Stimulated activated CD8-positive, alpha-beta memory T cell treated with anti-CD3 and anti-CD28 coated beads, Interleukin-2, amount 100 ng/mL, for 48 hours (primary cell): ENCODE measurements around the gene ANKRD13B.
"Not testable (repeated sequence)": the region's sequence is repeated elsewhere in the genome, so short reads cannot be mapped to it uniquely, and the experiment has no call there.

Experiments used
- DNase-seq, 2 donors: peaks; one replicate each; pipeline ENCODE4 v3.0.0-alpha.2; 2020; ENCODE audit warnings: low read depth in 2 of 2

The ANKRD13B gene

DNA sequence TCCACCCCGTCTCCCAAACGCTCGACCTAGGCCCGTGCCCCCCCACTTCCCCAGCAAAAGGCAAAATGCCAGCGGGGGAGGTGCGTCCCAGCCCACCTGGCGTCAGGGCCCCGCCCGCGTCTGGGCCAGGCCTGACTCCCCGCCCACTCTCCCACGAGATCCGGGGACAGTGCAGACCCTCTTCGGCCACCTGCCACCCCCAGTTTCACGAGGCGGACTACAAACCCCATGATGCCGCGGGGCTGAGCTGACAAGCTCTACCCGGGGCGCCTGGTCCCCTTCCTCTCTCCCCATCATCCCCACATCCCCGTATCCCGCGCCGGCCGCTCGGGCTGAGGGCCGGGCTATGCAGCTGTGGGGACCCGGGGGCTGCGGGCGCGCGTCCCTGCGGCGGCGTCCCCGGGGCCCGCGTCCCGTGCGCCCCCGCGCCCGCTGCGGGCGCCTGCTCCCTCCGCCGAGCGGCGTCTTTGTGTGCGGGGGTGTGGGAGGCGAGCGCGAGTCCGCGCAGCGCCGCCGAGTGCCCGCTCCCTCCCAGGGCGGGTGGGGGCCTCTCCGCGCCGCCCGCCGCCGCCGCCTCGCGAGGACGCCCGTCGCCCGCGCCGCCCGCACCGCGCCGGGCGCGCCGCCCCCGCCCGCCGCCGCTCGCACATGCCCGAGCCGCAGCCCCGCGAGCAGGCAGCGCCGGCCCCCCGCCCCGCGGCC, at the start of gene ANKRD13B:
Gene ANKRD13B, plus strand, starts transcription at position 283 of the 702 bp plus-strand sequence. CDS start 490 bp downstream, outside the sequence.
- DNase-seq: no peak

GRCh38 chr17:29544066-29544465, 48.9 kb upstream of the ANKRD13B start:
- DNase-seq: no peak

GRCh38 chr17:29546085-29546484, 46.8 kb upstream of the ANKRD13B start:
- no peak for DNase-seq

- DNase-seq: no peak
Measured at GRCh38 chr17:29546830-29547229, 46.1 kb upstream of the ANKRD13B start.

- no peak for DNase-seq
Measured at GRCh38 chr17:29549177-29549923, 43.6 kb upstream of the ANKRD13B start.

DNA sequence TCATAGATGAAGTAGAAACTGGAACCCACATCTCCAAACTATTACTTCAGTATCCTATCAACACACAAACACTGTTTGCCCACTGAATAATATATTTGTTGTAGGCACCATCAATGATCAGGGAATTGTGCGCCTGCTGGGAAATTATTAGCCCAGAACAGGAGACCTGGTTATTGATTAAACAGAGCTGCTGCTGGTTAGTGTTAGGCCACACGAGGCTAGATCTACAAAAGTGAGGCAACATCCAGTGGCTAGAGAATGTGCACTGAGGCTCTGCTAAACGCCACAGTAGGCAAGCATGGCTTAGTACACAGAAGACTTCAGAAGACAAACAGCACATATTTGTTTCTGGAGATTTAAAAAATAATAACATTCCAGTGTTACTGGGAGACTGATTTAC, 37.1 kb upstream of the ANKRD13B start:
- DNase-seq: no peak

GRCh38 chr17:29557085-29557738, 35.7 kb upstream of the ANKRD13B start:
- no peak for DNase-seq

- DNase-seq: no peak
Measured at GRCh38 chr17:29557739-29558116, 35.2 kb upstream of the ANKRD13B start.

GRCh38 chr17:29558139-29558538, 34.8 kb upstream of the ANKRD13B start:
- DNase-seq: not testable (repeated sequence)

GRCh38 chr17:29559640-29560039, 33.3 kb upstream of the ANKRD13B start:
- no peak for DNase-seq

DNA sequence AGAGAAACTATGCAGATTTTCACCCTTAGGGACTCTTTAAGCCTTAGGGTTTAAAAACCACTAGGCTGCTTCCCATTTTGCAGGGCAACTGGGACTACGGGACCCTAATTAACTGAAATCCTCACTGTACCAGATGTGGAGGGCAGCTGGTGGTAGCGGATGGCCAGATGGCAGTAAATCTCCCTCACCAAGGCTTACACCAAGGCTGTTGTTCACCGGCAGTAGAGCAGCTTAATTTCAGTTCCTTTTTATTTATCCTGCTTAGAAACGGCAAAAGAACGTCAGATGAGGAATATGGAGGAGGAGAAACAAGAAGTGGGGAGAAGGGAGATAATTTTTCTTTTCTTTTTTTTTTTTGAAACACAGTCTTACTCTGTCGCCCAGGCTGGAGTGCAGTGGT, 32.6 kb upstream of the ANKRD13B start:
- no peak for DNase-seq

- DNase-seq: no peak
Measured at GRCh38 chr17:29561554-29562517, 31.1 kb upstream of the ANKRD13B start.

- no peak for DNase-seq
Measured at GRCh38 chr17:29562615-29563014, 30.3 kb upstream of the ANKRD13B start.

DNA sequence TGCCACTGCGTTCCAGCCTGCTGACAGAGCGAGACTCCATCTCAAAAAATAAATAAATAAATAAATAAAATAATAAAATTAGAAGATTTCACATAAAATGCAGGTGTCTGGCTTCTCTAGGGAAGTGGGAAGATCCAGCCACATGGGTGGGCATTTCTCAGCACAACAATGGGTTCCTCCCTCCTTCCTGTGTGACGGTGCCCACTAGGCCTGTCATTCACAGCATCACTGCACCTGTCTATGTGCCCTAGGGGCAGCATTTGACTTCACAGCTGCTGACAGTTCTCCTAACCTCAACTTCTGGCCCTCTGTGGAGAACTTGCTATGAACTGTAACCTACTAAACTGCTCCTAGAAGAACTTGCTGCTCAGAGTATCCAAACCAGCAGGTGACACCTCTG, 29.1 kb upstream of the ANKRD13B start:
- DNase-seq: no peak

DNA sequence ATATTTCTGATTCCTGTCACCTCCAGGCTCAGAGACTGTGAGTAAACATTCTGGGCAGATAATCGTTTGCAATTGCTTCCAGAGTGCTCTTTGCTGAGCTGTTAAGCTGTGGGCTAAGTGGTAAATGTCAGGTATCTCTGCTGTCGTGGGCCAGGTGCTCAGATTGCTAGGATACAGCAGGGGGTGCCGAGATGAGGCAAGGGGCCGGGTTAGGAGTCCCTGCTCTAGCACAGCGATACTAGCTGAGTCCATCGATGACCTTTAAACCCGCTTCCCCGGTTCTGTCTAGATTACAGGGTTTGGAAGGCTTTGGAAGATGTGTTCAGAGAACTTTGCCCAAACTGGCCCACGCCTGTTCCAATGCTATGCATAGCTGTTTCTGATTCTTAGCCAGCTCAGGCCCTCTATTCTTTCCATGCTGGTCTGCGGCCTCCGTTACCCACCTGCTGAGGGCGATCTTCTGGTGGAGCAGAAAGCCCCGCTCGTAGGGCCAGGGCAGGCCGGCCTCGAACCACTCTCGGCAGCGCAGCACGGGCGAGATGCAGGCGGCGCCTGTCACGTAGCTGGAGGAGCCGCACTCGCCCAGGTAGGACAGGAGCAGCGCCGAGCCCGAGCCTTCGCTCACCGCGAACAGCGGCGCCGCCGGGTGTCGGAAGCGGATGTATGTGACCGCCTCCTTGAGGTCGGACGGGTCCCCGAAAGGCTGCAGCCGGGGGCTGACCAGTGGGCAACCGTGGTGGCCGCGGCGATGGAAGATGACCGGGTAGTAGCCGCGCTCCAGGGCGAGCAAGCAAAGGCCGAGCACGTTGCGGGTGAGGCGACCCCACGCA, 27.1 kb upstream of the ANKRD13B start:
- DNase-seq: peak in 1 of 2 donors; percentile 41

GRCh38 chr17:29566473-29567303, 26.2 kb upstream of the ANKRD13B start, which contains the start of gene ABHD15:
Gene ABHD15 (minus strand): TSS chr17:29567037. CDS start chr17:29566966, 71 bp downstream.
- peak in 1 of 2 donors; percentile 54 for DNase-seq

GRCh38 chr17:29567304-29567553, 25.7 kb upstream of the ANKRD13B start:
- no peak for DNase-seq

GRCh38 chr17:29567554-29568330, 25.2 kb upstream of the ANKRD13B start:
- DNase-seq: peak; percentile 72 to 74
